GM19099 (cell line): Measurements from ENCODE around the gene MMP21.

Experiments used
- POLR2A ChIP-seq: IDR thresholded peaks from 3 replicates; pipeline ENCODE4 v1.6.1; 2011; ENCODE audit warnings: low read depth; ENCODE audit not compliant: insufficient read length; ENCODE audit errors: extremely low read depth

Gene MMP21

DNA sequence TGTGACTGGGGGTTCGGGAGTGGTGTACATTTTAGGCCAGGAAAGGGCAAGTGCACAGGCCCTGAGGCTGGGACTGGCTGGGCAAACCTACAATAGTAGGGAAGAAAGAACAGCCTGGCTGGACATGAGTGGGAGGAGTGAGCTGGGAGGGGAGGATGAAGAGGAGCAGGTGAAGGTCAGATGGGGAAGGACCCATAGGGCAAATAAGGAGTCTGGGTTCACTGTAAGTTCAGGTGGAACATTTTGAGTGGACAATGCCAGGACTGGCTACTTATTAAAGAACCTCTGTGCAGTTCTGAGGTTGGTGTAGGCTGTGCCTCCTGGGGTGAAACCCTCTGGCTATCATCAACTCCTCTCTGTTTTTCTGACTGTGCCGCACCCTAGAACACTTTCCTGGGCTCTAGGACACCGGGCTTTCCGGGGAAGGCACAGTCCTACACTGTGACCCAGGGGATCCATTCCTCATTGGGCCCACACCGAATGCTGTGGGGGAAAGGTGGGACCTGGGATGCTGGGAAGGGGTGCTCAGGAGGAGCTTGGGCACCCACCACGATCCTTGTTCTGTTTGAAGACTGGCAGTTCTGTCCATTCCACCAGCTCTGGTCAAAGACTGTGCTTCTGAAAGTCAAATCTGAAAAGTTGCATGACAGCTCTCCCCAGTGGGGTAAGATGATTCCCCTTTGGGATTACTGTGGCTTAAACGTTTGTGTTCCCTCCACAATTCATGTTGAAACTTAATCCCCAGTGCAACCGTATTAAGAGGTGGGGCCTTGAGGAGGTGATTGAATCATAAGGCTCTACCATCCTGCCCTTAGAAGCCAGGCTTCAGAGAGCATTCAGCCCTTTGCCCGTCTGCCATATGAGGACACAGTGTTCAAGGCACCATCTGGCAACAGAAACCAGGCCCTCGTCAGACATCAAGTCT is 4.0 kb upstream of the MMP21 start:
- no peak for TF ChIP-seq POLR2A

DNA sequence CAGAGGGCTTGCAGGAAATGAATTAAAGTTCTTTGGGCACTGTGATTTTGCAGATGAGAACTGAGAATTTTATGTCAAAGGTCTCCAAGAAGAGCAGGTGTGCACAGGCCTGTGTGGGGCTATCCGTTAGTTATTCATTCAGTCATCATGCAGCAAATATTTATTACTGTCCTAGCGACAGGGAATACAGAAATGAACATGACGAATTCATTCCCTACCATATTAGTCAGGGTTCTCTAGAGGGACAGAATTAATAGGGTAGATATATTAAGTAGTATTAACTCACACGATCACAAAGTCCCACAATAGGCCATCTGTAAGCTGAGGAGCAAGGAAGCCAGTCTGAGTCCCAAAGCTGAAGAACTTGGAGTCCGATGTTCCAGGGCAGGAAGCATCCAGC is 2.9 kb upstream of the MMP21 start:
- no peak for TF ChIP-seq POLR2A

DNA sequence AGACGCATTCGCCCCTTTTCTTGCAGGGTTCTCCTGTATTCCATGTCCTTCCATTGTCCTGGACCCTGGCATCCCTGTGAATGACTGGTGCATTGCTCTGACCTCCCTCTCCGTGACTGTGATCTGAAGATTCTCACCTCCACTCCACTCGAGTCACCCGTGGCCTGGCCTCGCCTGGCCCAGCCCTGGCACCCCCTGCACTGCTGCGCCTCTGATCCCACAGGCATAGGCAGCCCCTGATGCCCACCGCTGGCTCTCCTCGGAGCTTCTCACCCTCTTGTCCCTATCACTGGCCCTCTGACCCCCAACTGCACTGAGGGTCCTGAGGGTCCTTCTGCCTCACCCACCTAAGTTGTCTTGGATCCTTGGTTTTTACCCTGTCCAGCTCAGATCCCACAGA is 2.2 kb upstream of the MMP21 start:
- no peak for TF ChIP-seq POLR2A

DNA sequence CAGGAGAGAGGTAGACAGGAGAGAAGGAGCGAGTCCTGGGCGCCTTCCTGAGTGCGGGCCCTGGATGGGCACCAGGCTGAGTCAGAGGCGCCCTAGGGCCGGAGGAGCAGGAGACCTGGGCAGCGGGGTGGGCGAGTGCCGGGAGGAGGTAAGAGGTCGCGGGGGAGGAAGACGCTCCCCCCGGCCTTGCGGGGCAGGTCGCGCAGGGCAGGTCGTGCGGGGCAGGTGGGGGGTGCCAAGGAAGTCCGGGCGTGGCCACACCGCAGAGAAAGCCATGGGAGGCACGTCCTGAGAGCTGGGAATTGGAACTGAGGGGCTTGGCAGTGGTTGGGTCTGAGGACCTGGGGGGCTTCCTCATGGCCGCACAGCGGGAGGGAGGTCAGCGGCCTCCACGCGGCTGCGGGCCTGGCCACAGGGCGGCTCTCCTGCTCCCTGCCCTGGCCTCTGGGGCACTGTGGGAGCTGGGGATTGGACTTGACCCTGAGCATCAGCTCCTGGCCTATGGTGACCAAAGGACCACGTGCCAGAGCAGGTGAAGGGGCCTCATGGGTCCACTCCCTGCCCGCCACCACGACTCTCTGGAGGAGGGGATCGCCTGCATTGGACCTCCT is 935 bp downstream of the MMP21 start:
- no peak for TF ChIP-seq POLR2A

DNA sequence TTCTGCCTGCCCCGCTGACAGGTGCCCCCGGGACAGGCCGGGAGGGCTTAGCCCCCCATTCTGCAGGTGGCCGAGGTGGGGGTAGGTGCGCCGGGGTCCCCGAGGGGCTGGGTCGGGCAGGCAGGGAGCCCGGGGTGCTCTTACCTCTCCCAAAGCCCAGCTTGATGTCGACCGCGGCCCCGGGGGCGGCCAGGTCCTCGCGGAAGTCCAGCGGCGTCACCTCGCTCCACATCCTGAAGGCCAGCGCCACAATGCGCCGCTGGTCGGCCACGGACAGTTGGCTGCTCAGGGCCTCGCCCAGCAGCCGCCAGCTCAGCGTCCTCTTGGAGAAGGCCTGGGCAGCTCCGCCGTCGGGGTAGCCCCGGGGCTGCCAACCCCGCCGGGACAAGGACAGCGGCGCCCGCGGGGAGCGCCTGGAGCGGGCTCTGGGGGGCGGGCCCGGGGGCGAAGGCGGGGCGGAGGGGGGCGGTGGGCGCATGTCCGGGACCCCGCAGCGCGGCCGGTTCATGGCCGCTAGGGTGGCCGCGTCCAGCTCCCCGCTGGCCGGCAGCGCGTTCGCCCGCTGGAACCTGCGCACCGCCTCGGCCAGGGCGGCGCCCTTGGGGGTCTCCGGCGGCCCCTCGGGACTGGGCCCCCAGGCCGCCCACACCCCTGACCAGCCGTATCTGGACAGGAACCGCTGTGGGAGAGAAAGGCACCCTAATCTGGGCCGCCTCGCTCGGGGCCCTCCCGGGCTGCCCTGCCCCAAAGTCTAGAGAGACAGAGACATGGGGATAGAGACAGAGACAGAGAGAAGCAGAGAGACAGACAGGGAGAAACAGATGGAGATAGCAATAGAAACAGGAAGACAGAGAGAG is 1.7 kb downstream of the MMP21 start:
- TF ChIP-seq POLR2A = no peak

DNA sequence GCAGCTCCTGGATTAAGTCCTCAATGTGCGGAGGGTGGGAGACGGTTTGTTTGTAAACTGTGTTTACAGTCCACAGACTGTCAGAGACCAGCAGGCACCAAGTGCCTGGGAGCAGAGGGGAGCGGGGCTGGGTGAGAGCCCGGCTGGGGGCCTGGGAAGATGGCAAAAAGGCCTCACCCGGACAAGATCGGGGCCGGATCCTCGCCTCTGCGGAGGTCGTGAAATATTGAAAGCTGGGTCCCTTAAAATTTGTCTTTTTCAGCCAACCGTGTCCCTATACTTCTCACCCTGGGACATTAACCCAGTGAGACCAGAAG is 2.8 kb downstream of the MMP21 start:
- TF ChIP-seq POLR2A = no peak

DNA sequence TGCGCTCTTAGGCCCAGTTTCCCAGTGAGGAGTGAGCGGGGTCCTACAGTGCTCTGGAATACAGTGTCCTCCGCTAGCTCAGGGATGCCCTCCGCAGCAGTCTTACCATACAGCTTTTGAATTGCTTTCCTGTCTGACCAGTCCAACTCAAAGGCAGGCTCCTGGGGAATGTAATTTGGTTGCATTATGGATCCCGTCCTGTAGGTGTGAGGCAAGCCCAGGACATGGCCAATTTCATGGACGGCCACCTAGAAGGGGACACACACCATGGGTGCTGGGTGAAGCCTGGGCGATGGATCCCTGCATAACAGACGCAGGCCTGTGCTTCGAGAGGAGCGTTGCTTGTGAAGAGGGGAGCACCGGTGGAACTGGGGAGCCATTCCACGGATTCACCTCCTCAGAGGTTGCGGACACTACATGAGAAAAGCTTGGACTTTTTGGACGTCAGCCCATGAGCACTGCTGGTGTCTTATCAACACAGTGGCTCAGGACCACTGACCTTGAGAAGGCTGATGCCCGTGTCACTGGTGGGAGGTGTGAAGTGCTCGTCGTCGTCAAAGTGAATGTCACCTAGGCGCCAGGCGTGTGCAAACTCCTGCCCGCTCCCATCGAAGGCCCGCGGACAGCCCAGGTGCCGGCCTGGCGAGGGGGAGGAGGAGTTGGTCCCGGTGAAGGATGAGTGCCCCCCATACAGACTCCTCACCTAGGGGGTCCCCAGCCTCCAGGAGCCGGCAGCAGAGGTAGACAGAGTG is 3.3 kb downstream of the MMP21 start:
- no peak for TF ChIP-seq POLR2A

DNA sequence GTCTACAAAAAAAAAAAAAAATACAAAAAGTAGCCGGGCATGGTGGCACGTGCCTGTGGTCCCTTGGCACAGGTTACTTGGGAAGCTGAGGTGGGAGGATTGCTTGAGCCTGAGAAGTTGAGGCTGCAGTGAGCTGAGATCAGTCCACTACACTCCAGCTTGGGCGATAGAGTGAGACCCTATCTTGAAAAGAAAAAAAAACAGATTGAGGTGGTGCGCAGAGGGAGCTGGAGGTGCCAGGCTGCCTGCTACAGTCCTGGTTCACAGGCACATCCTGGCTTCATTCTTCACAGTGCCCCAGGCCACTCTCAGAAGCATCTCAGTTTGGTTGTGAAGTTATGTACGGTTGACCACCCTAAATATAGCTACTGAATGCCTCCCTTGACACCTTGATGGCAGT is 4.8 kb downstream of the MMP21 start:
- no peak for TF ChIP-seq POLR2A

DNA sequence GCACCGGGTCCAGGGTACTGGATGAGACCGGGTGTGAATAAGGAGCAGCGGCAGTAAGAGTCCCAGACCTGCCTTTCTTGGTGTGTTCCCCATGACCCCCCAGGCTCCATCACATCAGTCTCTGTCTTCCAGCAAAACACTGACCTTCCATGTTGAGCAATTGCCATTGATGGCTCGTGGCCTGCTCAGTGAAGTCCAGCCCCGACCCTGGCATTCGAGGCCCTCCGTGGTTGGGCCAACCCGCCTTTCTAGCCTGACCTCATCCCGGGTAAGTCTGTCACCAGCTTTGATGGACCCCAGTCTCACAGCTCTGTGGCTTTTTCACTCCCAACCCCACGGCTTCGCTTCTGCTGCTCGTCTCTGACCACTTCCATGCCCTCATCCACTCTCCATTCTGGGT is 6.4 kb downstream of the MMP21 start:
- TF ChIP-seq POLR2A = peak; percentile 25

DNA sequence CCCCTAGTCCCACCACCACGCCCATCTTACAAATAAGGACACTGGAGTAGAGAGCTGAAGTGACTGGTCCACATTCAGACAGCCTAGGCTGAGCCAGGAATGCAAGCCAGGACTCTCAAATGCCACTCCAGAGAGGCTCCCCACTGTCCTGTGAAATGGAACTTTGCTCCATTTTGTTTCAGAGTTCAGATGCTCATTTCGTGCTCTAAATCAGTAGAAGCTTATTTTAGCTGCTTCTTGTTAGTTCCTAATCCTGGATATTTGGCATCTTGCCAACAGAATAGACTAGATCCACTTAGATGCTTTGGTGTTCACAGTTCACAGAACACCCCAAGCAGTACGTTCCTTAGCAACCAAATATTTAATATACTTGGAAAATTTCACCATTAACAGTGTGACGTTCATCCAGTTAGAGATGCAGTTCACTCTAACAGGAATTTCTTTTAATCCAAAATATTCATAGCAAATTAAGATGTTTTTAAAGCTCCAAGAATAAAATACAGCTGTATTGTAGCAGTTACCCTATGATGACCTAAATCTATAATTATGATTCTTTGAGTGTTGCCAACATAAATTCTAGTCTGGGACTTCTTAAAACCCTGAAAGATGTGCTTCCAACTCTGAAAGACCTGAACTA is 7.3 kb downstream of the MMP21 start:
- no peak for TF ChIP-seq POLR2A

DNA sequence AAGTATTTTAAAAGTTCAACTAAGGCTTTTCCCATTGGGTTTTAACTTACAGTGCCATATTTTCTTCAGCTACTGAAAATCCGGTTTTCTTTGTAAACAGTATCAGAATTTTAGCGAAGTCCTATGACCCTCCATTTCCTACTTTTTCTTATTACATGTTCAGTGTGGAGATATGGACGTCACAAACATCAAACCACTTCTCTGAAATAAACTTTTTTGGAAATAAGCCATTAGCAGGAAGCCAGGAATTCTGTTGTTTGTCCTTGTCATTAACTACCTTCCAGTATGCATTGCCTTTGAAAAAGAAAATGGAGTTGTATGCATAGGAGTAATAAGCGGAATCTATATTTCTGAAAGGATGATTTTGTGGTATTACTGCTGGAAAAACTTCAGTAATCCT is 9.1 kb downstream of the MMP21 start:
- TF ChIP-seq POLR2A = no peak

DNA sequence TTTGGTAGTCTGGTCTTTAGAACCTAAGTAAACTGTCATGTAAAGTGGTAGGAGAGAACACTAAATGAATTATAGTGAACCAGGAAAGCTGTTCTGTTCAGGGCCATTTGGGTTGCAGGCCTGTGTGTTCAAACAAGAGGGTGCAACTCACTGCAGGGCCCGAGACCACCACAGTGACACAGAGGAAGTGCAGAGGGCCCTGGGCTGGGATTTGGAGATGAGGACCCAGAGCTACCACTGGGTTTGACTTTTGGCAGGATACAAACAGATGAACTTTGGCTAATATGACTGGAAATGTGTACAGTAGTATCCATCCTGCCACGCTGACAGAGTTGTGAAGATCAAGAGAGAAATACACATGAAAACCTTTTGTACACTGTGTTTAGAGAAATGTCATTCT is 9.8 kb downstream of the MMP21 start:
- TF ChIP-seq POLR2A = no peak

DNA sequence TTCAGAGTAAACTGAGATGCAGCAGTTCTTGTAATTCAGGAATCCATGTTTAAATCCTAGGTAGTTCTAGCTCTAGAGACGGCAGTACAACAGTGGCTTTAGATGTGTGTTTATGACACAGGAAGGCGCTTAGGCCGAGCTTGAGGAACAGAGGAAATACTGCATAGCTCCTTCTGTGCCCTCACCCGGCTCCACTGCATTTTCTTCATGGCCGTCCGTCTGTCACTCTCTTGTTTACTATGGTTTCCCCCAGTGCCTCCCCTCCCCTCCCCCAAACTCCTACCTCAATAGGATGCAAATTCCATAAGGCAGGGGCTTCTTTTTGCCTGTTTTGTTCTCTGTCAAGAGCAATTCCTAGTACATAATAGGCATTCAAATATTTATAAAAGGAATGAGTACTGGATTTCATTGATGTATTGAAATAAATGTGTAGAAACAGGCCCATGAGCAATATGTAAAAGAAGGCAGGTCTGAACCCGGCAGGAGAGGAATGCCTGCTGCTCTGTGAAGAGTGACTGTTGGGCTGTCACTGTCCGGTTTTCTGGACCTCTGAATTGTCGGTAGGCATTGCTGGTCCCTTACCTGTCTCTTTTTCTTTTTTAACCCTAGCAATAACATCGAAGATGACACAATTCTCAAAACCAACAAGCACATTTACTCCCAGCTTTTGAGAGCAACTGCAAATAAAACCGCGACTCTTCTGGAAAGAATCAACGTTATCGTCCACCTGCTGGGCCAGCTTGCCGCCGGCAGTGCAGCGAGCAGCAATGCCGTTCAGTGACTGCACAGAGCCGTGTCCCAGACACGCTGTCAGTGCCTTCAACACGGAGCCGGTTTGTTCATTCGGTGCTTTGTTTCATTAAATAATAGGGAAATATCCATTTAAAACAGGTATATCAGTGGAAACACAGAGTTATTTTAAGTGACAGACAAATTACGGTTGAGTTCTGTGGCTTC is 12.7 kb downstream of the MMP21 start:
- TF ChIP-seq POLR2A = no peak
